Effector memory CD8-positive, alpha-beta T cell (primary cell): Measurements from ENCODE around the gene ZNF490.

ENCODE experiments used
- ATAC-seq: fragments of 150-1000 bp; cut with Tn5 transposase; replicated peaks from 2 replicates; pipeline ENCODE4 v1.10.0; 2021; ENCODE audit warnings: mild to moderate bottlenecking, moderate library complexity
- DNase-seq, 3 experiments: peaks; one replicate each; pipeline ENCODE4 v3.0.0; 2021
- H3K27ac Mint-ChIP-seq, 2 donors: one replicate each; pipeline ENCODE4 v1.8.0; 2022; ENCODE audit warnings: mild to moderate bottlenecking in 2 of 2, mixed read lengths in 2 of 2, moderate library complexity in 2 of 2
- H3K27me3 Mint-ChIP-seq, 2 donors: one replicate each; pipeline ENCODE4 v1.8.0; 2022; ENCODE audit warnings: mixed read lengths in 2 of 2
- H3K36me3 Mint-ChIP-seq: one replicate; pipeline ENCODE4 v1.8.0; 2022; ENCODE audit warnings: mild to moderate bottlenecking, moderate library complexity, mixed read lengths; ENCODE audit not compliant: insufficient read depth
- H3K4me1 Mint-ChIP-seq, 2 donors: one replicate each; pipeline ENCODE4 v1.8.0; 2022; ENCODE audit warnings: low read depth in 2 of 2, mixed read lengths in 2 of 2
- H3K4me3 Mint-ChIP-seq, 2 donors: one replicate each; pipeline ENCODE4 v1.8.0; 2022; ENCODE audit warnings: mild to moderate bottlenecking in 2 of 2, mixed read lengths in 2 of 2, moderate library complexity in 2 of 2
- H3K9me3 Mint-ChIP-seq, 2 donors: one replicate each; pipeline ENCODE4 v1.8.0; 2022; ENCODE audit warnings: mixed read lengths in 2 of 2

ZNF490 gene

GRCh38 chr19:12546903-12547302, 63.7 kb downstream of the ZNF490 start:
- H3K4me1 Mint-ChIP-seq: peaks cover 54 to 55% of the 10 kb centered on the region in 2 donors
- peak overlapping the region; percentile 83 to 89 for H3K27ac Mint-ChIP-seq
- H3K36me3 Mint-ChIP-seq: peaks cover 23% of the 10 kb centered on the region
- no peaks in the 10 kb centered on the region for H3K27me3 Mint-ChIP-seq
- ATAC-seq (no peak), DNase-seq (no peak)
- H3K4me3 Mint-ChIP-seq: peak overlapping the region in 1 of 2 donors; percentile 14
- no peaks in the 10 kb centered on the region for H3K9me3 Mint-ChIP-seq

DNA sequence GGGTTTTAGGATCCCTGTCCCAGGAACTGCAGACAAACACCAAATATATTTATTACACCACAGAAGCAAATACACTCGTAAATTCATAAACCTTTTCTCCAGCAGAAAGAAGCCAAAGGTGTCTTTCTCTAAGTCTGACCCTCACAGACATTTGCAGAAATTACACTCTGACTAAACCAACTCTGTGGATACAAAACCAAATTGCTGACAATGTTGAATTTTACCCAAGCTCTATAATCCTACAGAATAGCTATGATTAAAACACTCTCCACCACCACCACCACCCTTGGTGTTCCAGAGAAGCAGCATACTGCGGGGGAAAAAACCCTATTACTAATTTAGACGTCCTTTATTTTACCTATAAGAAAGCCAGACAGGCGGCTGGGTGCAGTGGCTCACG, 64.5 kb downstream of the ZNF490 start:
- no peak for DNase-seq
- H3K9me3 Mint-ChIP-seq: no peaks in the 10 kb centered on the region
- peaks cover 15% of the 10 kb centered on the region for H3K36me3 Mint-ChIP-seq
- peaks cover 47 to 50% of the 10 kb centered on the region in 2 donors for H3K4me1 Mint-ChIP-seq
- ATAC-seq: no peak
- peak overlapping the region in 1 of 2 donors; percentile 34 for H3K4me3 Mint-ChIP-seq
- peak overlapping the region; percentile 83 to 89 for H3K27ac Mint-ChIP-seq
- H3K27me3 Mint-ChIP-seq: no peaks in the 10 kb centered on the region

DNA sequence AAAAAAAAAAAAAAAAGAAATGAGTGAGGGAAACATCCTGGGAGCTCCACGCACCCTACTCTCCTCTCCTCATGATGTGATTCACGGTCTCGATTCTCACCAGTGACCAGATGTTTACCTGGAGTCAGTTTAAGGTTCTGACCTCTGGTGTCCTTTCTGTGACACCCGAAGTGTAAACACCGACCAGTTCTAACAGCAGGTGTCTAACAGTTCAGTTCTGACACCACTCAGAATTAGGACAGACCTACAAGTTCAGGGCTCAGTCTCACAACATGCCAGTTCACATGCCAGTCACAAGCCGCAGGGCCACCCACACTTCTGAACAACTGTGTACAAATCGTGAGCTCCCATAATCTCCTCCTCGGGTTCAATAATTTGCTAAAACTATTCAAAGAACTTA, 65.3 kb downstream of the ZNF490 start:
- H3K27me3 Mint-ChIP-seq: no peaks in the 10 kb centered on the region
- peak overlapping the region; percentile 83 to 89 for H3K27ac Mint-ChIP-seq
- H3K4me1 Mint-ChIP-seq: peaks cover 44 to 51% of the 10 kb centered on the region in 2 donors
- peak overlapping the region in 1 of 2 donors; percentile 8 for H3K4me3 Mint-ChIP-seq
- DNase-seq (no peak), ATAC-seq (no peak)
- no peaks in the 10 kb centered on the region for H3K9me3 Mint-ChIP-seq
- H3K36me3 Mint-ChIP-seq: peaks cover 22% of the 10 kb centered on the region

GRCh38 chr19:12544401-12544876, 66.2 kb downstream of the ZNF490 start:
- Mint-ChIP-seq H3K9me3 (no peaks in the 10 kb centered on the region), H3K36me3 (peaks cover 27% of the 10 kb centered on the region), H3K4me3 (peak overlapping the region; percentile 28 to 33), H3K4me1 (peaks cover 39 to 51% of the 10 kb centered on the region in 2 donors), H3K27ac (peak overlapping the region; percentile 78 to 83), H3K27me3 (no peaks in the 10 kb centered on the region)
- ATAC-seq (no peak), DNase-seq (no peak)

GRCh38 chr19:12543855-12544254, 66.8 kb downstream of the ZNF490 start:
- peak overlapping the region; percentile 78 to 83 for H3K27ac Mint-ChIP-seq
- H3K4me3 Mint-ChIP-seq: no peak overlapping the region
- H3K27me3 Mint-ChIP-seq: no peaks in the 10 kb centered on the region
- H3K4me1 Mint-ChIP-seq: peaks cover 34 to 45% of the 10 kb centered on the region in 2 donors
- DNase-seq (no peak), ATAC-seq (no peak)
- peaks cover 32% of the 10 kb centered on the region for H3K36me3 Mint-ChIP-seq
- no peaks in the 10 kb centered on the region for H3K9me3 Mint-ChIP-seq
